Effector memory CD8-positive, alpha-beta T cell (primary cell): ENCODE results near the gene SLCO2A1.

Source experiments
- ATAC-seq: fragments of 150-1000 bp; cut with Tn5 transposase; replicated peaks from 2 replicates; pipeline ENCODE4 v1.10.0; 2021; ENCODE audit warnings: mild to moderate bottlenecking, moderate library complexity
- DNase-seq, 3 experiments: peaks; one replicate each; pipeline ENCODE4 v3.0.0; 2021
- H3K27ac Mint-ChIP-seq, 2 donors: one replicate each; pipeline ENCODE4 v1.8.0; 2022; ENCODE audit warnings: mild to moderate bottlenecking in 2 of 2, mixed read lengths in 2 of 2, moderate library complexity in 2 of 2
- H3K27me3 Mint-ChIP-seq, 2 donors: one replicate each; pipeline ENCODE4 v1.8.0; 2022; ENCODE audit warnings: mixed read lengths in 2 of 2
- H3K36me3 Mint-ChIP-seq: one replicate; pipeline ENCODE4 v1.8.0; 2022; ENCODE audit warnings: mild to moderate bottlenecking, moderate library complexity, mixed read lengths; ENCODE audit not compliant: insufficient read depth
- H3K4me1 Mint-ChIP-seq, 2 donors: one replicate each; pipeline ENCODE4 v1.8.0; 2022; ENCODE audit warnings: low read depth in 2 of 2, mixed read lengths in 2 of 2
- H3K4me3 Mint-ChIP-seq, 2 donors: one replicate each; pipeline ENCODE4 v1.8.0; 2022; ENCODE audit warnings: mild to moderate bottlenecking in 2 of 2, mixed read lengths in 2 of 2, moderate library complexity in 2 of 2
- H3K9me3 Mint-ChIP-seq, 2 donors: one replicate each; pipeline ENCODE4 v1.8.0; 2022; ENCODE audit warnings: mixed read lengths in 2 of 2

Gene SLCO2A1

DNA sequence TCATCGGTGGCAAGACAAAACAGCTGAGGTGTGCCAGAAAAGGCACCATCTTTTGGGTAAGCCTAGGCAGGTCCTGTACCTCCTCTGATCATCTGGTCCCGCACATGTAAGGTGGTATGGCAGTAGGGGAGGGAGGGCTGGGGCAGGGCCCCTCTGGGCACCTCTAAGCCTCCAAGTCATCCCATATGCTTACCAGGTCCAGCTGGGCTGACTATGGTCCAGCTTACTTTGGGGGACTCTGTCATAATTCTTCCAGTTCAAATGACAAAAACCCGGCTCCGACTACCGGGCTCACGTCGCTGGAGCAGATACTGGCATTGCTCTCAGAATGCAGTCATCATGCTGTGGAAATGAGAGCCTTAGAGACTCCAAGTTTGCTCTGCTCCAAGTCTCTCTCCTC lies 132.2 kb downstream of the SLCO2A1 start:
- Mint-ChIP-seq H3K36me3 (no peaks in the 10 kb centered on the region), H3K4me1 (peaks cover 0 to 7% of the 10 kb centered on the region in 2 donors), H3K4me3 (no peak overlapping the region), H3K27me3 (peaks cover 42 to 51% of the 10 kb centered on the region in 2 donors), H3K27ac (no peak overlapping the region), H3K9me3 (no peaks in the 10 kb centered on the region)
- DNase-seq (no peak), ATAC-seq (no peak)

GRCh38 chr3:133896002-133896761 lies 133.5 kb downstream of the SLCO2A1 start:
- DNase-seq (no peak), ATAC-seq (peak; percentile 46)
- Mint-ChIP-seq H3K36me3 (no peaks in the 10 kb centered on the region), H3K4me1 (peaks cover 0 to 11% of the 10 kb centered on the region in 2 donors), H3K4me3 (peak overlapping the region; percentile 65 to 79), H3K27me3 (peaks cover 49 to 65% of the 10 kb centered on the region in 2 donors), H3K27ac (peak overlapping the region; percentile 31 to 87), H3K9me3 (no peaks in the 10 kb centered on the region)

GRCh38 chr3:133895208-133896001 lies 134.3 kb downstream of the SLCO2A1 start, which contains the start of gene RAB6B:
RAB6B (minus strand) TSS chr3:133895882; CDS start chr3:133895466, 416 bp downstream.
- Mint-ChIP-seq H3K36me3 (no peaks in the 10 kb centered on the region), H3K4me3 (peak within 1 kb of the TSS; percentile 65 to 79), H3K27ac (peak within 1 kb of the TSS; percentile 31 to 87), H3K4me1 (peaks cover 0 to 12% of the 10 kb centered on the region in 2 donors), H3K27me3 (peaks cover 50 to 72% of the 10 kb centered on the region in 2 donors), H3K9me3 (no peaks in the 10 kb centered on the region)
- DNase-seq (no peak), ATAC-seq (peak; percentile 83)

GRCh38 chr3:133894353-133895207 lies 135.1 kb downstream of the SLCO2A1 start:
- peak overlapping the region in 1 of 2 donors; percentile 79 for H3K4me3 Mint-ChIP-seq
- H3K27me3 Mint-ChIP-seq, result peaks cover 44 to 74% of the 10 kb centered on the region in 2 donors

DNA sequence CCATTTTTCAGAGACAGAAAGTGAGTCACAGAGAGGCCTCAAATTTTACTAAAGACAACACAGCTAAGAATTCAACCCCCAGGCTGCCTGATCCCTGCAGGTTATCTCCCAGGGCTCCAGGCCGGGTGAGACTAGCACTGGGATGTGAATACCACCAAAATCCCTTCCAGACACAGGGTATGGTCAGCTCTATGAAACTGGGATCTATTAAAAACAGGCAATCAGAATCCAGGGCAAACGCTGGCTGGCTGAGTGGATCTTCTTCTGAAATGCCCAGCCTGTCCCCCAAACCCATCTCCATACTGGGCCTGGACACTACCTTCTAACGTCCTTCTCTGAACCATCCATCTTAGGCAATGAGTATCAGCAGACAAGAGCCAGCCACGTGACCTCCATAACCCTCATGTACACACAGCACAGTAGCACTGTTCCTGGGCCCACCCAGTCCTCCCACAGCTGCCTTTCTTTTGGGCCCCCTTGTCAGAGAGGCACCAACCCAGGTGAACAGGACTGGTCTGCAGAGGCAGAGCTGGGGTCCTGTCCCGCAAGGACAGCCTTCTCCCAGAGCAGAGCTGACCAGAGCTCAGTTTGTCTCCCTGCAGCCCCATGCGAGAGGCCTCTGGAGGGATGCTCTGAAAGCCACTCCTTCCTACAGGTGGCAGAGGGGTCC lies 135.9 kb downstream of the SLCO2A1 start:
- Mint-ChIP-seq H3K27me3 (peaks cover 44 to 74% of the 10 kb centered on the region in 2 donors), H3K36me3 (peaks cover 3% of the 10 kb centered on the region), H3K4me3 (peak overlapping the region in 1 of 2 donors; percentile 26), H3K9me3 (no peaks in the 10 kb centered on the region), H3K4me1 (peaks cover 0 to 12% of the 10 kb centered on the region in 2 donors), H3K27ac (no peak overlapping the region)
- DNase-seq (no peak), ATAC-seq (no peak)

More at GRCh38 chr3:133894353-133895207, 135.1 kb downstream of the SLCO2A1 start:
- peak; percentile 23 for ATAC-seq
- Mint-ChIP-seq H3K27ac (no peak overlapping the region), H3K9me3 (no peaks in the 10 kb centered on the region), H3K4me1 (peaks cover 0 to 12% of the 10 kb centered on the region in 2 donors), H3K36me3 (peaks cover 3% of the 10 kb centered on the region)
- DNase-seq, result no peak

GRCh38 chr3:133892541-133893231 lies 137.0 kb downstream of the SLCO2A1 start:
- ATAC-seq (no peak), DNase-seq (no peak)
- H3K4me3 Mint-ChIP-seq, result no peak overlapping the region
- no peaks in the 10 kb centered on the region for H3K9me3 Mint-ChIP-seq
- H3K36me3 Mint-ChIP-seq, result peaks cover 3% of the 10 kb centered on the region
- peaks cover 0 to 17% of the 10 kb centered on the region in 2 donors for H3K4me1 Mint-ChIP-seq
- peak overlapping the region in 1 of 2 donors; percentile 65 for H3K27ac Mint-ChIP-seq
- H3K27me3 Mint-ChIP-seq, result peaks cover 38 to 73% of the 10 kb centered on the region in 2 donors

GRCh38 chr3:133891662-133892378 lies 137.9 kb downstream of the SLCO2A1 start:
- DNase-seq (no peak), ATAC-seq (no peak)
- Mint-ChIP-seq H3K36me3 (peaks cover 3% of the 10 kb centered on the region), H3K27ac (peak overlapping the region in 1 of 2 donors; percentile 65), H3K4me1 (peaks cover 0 to 16% of the 10 kb centered on the region in 2 donors), H3K9me3 (no peaks in the 10 kb centered on the region), H3K27me3 (peaks cover 34 to 65% of the 10 kb centered on the region in 2 donors), H3K4me3 (no peak overlapping the region)

DNA sequence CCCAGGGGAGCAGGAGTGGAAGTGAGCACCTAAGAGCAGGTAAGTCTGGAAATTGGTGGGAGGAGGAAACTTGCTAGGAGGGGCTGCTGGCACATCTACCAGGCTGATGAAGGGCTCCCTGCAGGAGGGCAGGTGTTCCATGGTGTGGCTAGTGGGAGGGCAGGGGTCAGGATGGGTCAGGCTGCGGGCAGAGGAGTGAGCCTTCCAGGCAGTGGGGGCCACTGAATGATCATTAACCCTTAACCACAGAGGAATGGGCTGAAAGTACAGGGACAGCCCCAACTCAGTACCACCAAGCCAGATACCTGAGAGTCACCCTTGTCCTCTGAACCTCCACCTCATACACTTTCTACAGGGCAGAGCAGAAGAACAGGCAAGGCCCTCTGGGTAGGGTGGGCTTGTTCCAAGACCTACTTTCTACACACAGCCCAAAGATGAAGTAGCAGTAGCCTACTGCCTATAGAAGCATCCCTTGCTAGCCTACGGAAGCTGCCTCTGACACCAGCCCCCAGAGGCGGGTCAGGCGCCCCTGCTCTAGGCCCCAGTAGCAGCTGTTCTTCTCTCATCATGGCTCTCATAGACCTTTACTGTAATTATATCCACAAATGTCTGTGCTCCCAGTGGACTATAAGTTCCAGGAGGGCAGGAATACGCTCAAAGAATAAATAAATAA lies 138.6 kb downstream of the SLCO2A1 start:
- Mint-ChIP-seq H3K4me1 (peaks cover 0 to 19% of the 10 kb centered on the region in 2 donors), H3K27me3 (peaks cover 36 to 62% of the 10 kb centered on the region in 2 donors), H3K36me3 (peaks cover 3% of the 10 kb centered on the region), H3K9me3 (no peaks in the 10 kb centered on the region), H3K27ac (no peak overlapping the region), H3K4me3 (no peak overlapping the region)
- DNase-seq (no peak), ATAC-seq (no peak)

DNA sequence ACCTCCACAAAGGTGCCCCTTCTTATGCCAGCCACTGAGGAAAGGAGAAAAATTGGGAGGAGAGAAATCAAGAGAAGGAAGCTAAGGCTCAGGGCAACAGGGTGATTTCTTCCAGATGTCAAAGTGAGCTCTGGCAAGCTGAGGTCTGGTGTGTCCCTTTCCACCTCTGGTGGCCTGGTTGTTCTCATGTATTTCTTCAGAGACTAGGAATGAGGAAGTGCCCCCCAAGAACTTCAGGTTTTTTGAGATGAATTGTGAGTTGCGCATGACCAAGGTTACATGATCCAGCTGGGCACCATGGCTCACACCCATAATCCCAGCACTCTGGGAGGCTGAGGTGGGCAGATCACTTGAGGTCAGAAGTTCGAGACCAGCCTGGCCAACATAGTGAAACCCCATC lies 139.7 kb downstream of the SLCO2A1 start:
- Mint-ChIP-seq H3K36me3 (peaks cover 3% of the 10 kb centered on the region), H3K27ac (peak overlapping the region in 1 of 2 donors; percentile 49), H3K27me3 (peaks cover 41 to 63% of the 10 kb centered on the region in 2 donors), H3K4me1 (peaks cover 0 to 21% of the 10 kb centered on the region in 2 donors), H3K9me3 (no peaks in the 10 kb centered on the region), H3K4me3 (no peak overlapping the region)
- no peak for ATAC-seq
- DNase-seq, result no peak

- Mint-ChIP-seq H3K27ac (no peak overlapping the region), H3K27me3 (peaks cover 38 to 61% of the 10 kb centered on the region in 2 donors), H3K4me1 (peaks cover 0 to 26% of the 10 kb centered on the region in 2 donors), H3K4me3 (no peak overlapping the region), H3K36me3 (peaks cover 5% of the 10 kb centered on the region), H3K9me3 (no peaks in the 10 kb centered on the region)
- no peak for ATAC-seq
- DNase-seq, result no peak
Observed at GRCh38 chr3:133888726-133889340, 140.9 kb downstream of the SLCO2A1 start.
